ENCODE data around the gene MED29. TPM values are rescaled to one million over a fixed set of nuclear protein-coding genes. Genes with fewer than 3 reads are reported as not detected.
A peak's percentile ranks its signal among the peaks of the same experiment; 100 is the strongest.

Gene MED29
- total and polyA plus RNA-seq, 3 donors from 2014 or later: 38.9 to 53.5 (median 46.1) TPM

- WGBS, 2 donors: 0 to 7% methylated on average over 2 of the region's 2 CpGs
- DNase-seq: no peak
- H3K4me1 ChIP-seq: peaks cover 24% of the 10 kb centered on the region
- no peaks in the 10 kb centered on the region for H3K9me3 ChIP-seq
- TF ChIP-seq CTCF (IDR thresholded peaks at IDR 0.05) (no peak), POLR2A (IDR thresholded peaks at IDR 0.05) (no peak)
- H3K4me3 ChIP-seq: peak overlapping the region; percentile 93 to 98
- no peaks in the 10 kb centered on the region for H3K27me3 ChIP-seq
- H3K36me3 ChIP-seq (ENCODE audit: low read depth, missing control alignments): no peaks in the 10 kb centered on the region
- H3K27ac ChIP-seq: peak overlapping the region; percentile 67 to 86
- intact Hi-C loops (cut with DNase I; ENCODE audit: low total_unique reads): no loop called here
These were observed 45.2 kb downstream of the MED29 start for GRCh38 chr19:39436350-39436716.

GRCh38 chr19:39438270-39438934 lies 47.2 kb downstream of the MED29 start:
- intact Hi-C loops (cut with DNase I; ENCODE audit: low total_unique reads): no loop called here

GRCh38 chr19:39444598-39445195 lies 53.5 kb downstream of the MED29 start:
- intact Hi-C loops (cut with DNase I; ENCODE audit: low total_unique reads): no loop called here
- H3K27ac ChIP-seq: peak overlapping the region; percentile 97
- peak overlapping the region; percentile 81 to 94 for H3K4me3 ChIP-seq
- no peak for TF ChIP-seq POLR2A (IDR thresholded peaks at IDR 0.05)
- no peak for TF ChIP-seq CTCF (IDR thresholded peaks at IDR 0.05)
- WGBS, 2 donors: 2% methylated on average over 17 of the region's 17 CpGs
- H3K4me1 ChIP-seq: peaks cover 24% of the 10 kb centered on the region
- H3K9me3 ChIP-seq: no peaks in the 10 kb centered on the region
- H3K36me3 ChIP-seq (ENCODE audit: low read depth, missing control alignments): no peaks in the 10 kb centered on the region
- DNase-seq: peak; percentile 38
- H3K27me3 ChIP-seq: no peaks in the 10 kb centered on the region

More at GRCh38 chr19:39438270-39438934, 47.2 kb downstream of the MED29 start:
- H3K9me3 ChIP-seq: no peaks in the 10 kb centered on the region
- no peak overlapping the region for H3K4me3 ChIP-seq
- 84 to 91% methylated on average over 9 of the region's 9 CpGs for WGBS, 2 donors
- no peaks in the 10 kb centered on the region for H3K27me3 ChIP-seq
- DNase-seq: no peak
- H3K4me1 ChIP-seq: peaks cover 24% of the 10 kb centered on the region
- TF ChIP-seq CTCF (IDR thresholded peaks at IDR 0.05) (no peak), POLR2A (IDR thresholded peaks at IDR 0.05) (no peak)
- no peaks in the 10 kb centered on the region for H3K36me3 ChIP-seq (ENCODE audit: low read depth, missing control alignments)
- H3K27ac ChIP-seq: no peak overlapping the region

- Histone ChIP-seq H3K36me3 (ENCODE audit: low read depth, missing control alignments) (no peaks in the 10 kb centered on the region), H3K9me3 (no peaks in the 10 kb centered on the region), H3K4me1 (peaks cover 27% of the 10 kb centered on the region), H3K4me3 (peak within 1 kb of the TSS; percentile 81 to 94), H3K27ac (peak within 1 kb of the TSS; percentile 97), H3K27me3 (no peaks in the 10 kb centered on the region)
- TF ChIP-seq POLR2A (IDR thresholded peaks at IDR 0.05) (peak; percentile 84), CTCF (IDR thresholded peaks at IDR 0.05) (no peak)
- intact Hi-C loops (cut with DNase I; ENCODE audit: low total_unique reads): no loop called here
- 0% methylated on average over 45 to 68 of the region's 68 CpGs for WGBS, 2 donors
- DNase-seq: peak; percentile 98
These were observed 54.3 kb downstream of the MED29 start, which contains the start of gene SUPT5H for GRCh38 chr19:39445196-39446111. TSS of gene SUPT5H (plus strand) at chr19:39445582. CDS start at chr19:39445891, 309 bp downstream.

All from testis (tissue), 3 donors.